ENCODE data around the gene GRB14. TPM values are rescaled to one million over a fixed set of nuclear protein-coding genes. Genes with fewer than 3 reads are reported as not detected.

GRB14 gene
- total RNA-seq, 1 donor from 2014 or later: not detected

GRCh38 chr2:164569378-164569777, 51.9 kb downstream of the GRB14 start:
- intact Hi-C loops (cut with micrococcal nuclease): no loop called here
- no peak for ATAC-seq (ENCODE audit: low read depth)
- TF ChIP-seq CTCF (IDR thresholded peaks at IDR 0.05): no peak
- Mint-ChIP-seq H3K4me1 (no peaks in the 10 kb centered on the region), H3K27me3 (no peaks in the 10 kb centered on the region), H3K36me3 (ENCODE audit: low read depth) (no peaks in the 10 kb centered on the region), H3K9me3 (no peaks in the 10 kb centered on the region), H3K27ac (no peak overlapping the region), H3K4me3 (no peak overlapping the region)
- DNase-seq: no peak
- ChIA-PET POLR2A (no interaction called here), CTCF (no interaction called here)

GRCh38 chr2:164568317-164568716, 53.0 kb downstream of the GRB14 start:
- ATAC-seq (ENCODE audit: low read depth) (no peak), DNase-seq (no peak)
- ChIA-PET CTCF (no interaction called here), POLR2A (no interaction called here)
- Mint-ChIP-seq H3K4me1 (no peaks in the 10 kb centered on the region), H3K27ac (no peak overlapping the region), H3K4me3 (no peak overlapping the region), H3K27me3 (no peaks in the 10 kb centered on the region), H3K36me3 (ENCODE audit: low read depth) (no peaks in the 10 kb centered on the region), H3K9me3 (no peaks in the 10 kb centered on the region)
- no peak for TF ChIP-seq CTCF (IDR thresholded peaks at IDR 0.05)
- intact Hi-C loops (cut with micrococcal nuclease): no loop called here

- POLR2A ChIA-PET: no interaction called here
- intact Hi-C loops (cut with micrococcal nuclease): no loop called here
Measured at GRCh38 chr2:164567335-164567989, 53.8 kb downstream of the GRB14 start.

GRCh38 chr2:164565359-164565758, 55.9 kb downstream of the GRB14 start:
- H3K27ac Mint-ChIP-seq: no peak overlapping the region
- CTCF ChIA-PET: no interaction called here
- DNase-seq (no peak), ATAC-seq (ENCODE audit: low read depth) (no peak)
- no peaks in the 10 kb centered on the region for H3K27me3 Mint-ChIP-seq
- H3K36me3 Mint-ChIP-seq (ENCODE audit: low read depth): no peaks in the 10 kb centered on the region
- POLR2A ChIA-PET: no interaction called here
- no peaks in the 10 kb centered on the region for H3K9me3 Mint-ChIP-seq
- H3K4me3 Mint-ChIP-seq: no peak overlapping the region
- TF ChIP-seq CTCF (IDR thresholded peaks at IDR 0.05): no peak
- peaks cover 6% of the 10 kb centered on the region for H3K4me1 Mint-ChIP-seq
- intact Hi-C loops (cut with micrococcal nuclease): no loop called here

More at GRCh38 chr2:164567335-164567989, 53.8 kb downstream of the GRB14 start:
- Mint-ChIP-seq H3K27ac (no peak overlapping the region), H3K9me3 (no peaks in the 10 kb centered on the region), H3K4me1 (peaks cover 6% of the 10 kb centered on the region), H3K4me3 (no peak overlapping the region), H3K36me3 (ENCODE audit: low read depth) (no peaks in the 10 kb centered on the region), H3K27me3 (no peaks in the 10 kb centered on the region)
- CTCF ChIA-PET: no interaction called here
- DNase-seq (no peak), ATAC-seq (ENCODE audit: low read depth) (no peak)
- TF ChIP-seq CTCF (IDR thresholded peaks at IDR 0.05): no peak

GRCh38 chr2:164562666-164563065, 58.6 kb downstream of the GRB14 start:
- Mint-ChIP-seq H3K4me1 (peaks cover 6% of the 10 kb centered on the region), H3K27ac (no peak overlapping the region), H3K9me3 (no peaks in the 10 kb centered on the region), H3K27me3 (no peaks in the 10 kb centered on the region), H3K36me3 (ENCODE audit: low read depth) (no peaks in the 10 kb centered on the region), H3K4me3 (no peak overlapping the region)
- intact Hi-C loops (cut with micrococcal nuclease): loop anchor here (5.0 kb wide), 1 partner anchor 350 kb away; no protein-coding TSS in a partner anchor
- no peak for TF ChIP-seq CTCF (IDR thresholded peaks at IDR 0.05)
- DNase-seq (no peak), ATAC-seq (ENCODE audit: low read depth) (no peak)
- ChIA-PET POLR2A (no interaction called here), CTCF (no interaction called here)
